NOMO-1 treated with dmso at 0.1 percent for 144 hours (cell line): Measurements from ENCODE around the gene HTR7.
A peak's percentile ranks its signal among the peaks of the same experiment; 100 is the strongest.
"Not testable (repeated sequence)": the region's sequence is repeated elsewhere in the genome, so short reads cannot be mapped to it uniquely, and the experiment has no call there.

Experiments used
- DNase-seq: peaks from one replicate; lab custom pipeline; 2025; ENCODE audit not compliant: unreplicated experiment; lab: John Stamatoyannopoulos, UW

The HTR7 gene

GRCh38 chr10:90859321-90859751 lies 1.5 kb upstream of the HTR7 start:
- peak; percentile 36 for DNase-seq

GRCh38 chr10:90858461-90858968 lies 676 bp upstream of the HTR7 start:
- peak; percentile 51 for DNase-seq

GRCh38 chr10:90856964-90857634 lies 740 bp downstream of the HTR7 start:
- DNase-seq: no peak

- no peak for DNase-seq
These were observed 1.6 kb downstream of the HTR7 start for GRCh38 chr10:90856261-90856660.

- no peak for DNase-seq
These were observed 2.7 kb downstream of the HTR7 start for GRCh38 chr10:90855126-90855525.

- no peak for DNase-seq
These were observed 7.7 kb downstream of the HTR7 start for GRCh38 chr10:90849956-90850749.

- DNase-seq: peak; percentile 67
These were observed 10.4 kb downstream of the HTR7 start for GRCh38 chr10:90847436-90847835.

- DNase-seq: no peak
These were observed 11.1 kb downstream of the HTR7 start for GRCh38 chr10:90846746-90847145.

- DNase-seq: no peak
These were observed 12.1 kb downstream of the HTR7 start for GRCh38 chr10:90845726-90846125.

GRCh38 chr10:90842725-90843124 lies 15.1 kb downstream of the HTR7 start:
- DNase-seq: no peak

- DNase-seq: no peak
These were observed 20.4 kb downstream of the HTR7 start for GRCh38 chr10:90837486-90837885.

GRCh38 chr10:90834326-90834725 lies 23.5 kb downstream of the HTR7 start:
- DNase-seq: no peak

- DNase-seq: no peak
These were observed 25.7 kb downstream of the HTR7 start for GRCh38 chr10:90832111-90832510.

GRCh38 chr10:90822508-90822907 lies 35.3 kb downstream of the HTR7 start:
- DNase-seq: no peak

GRCh38 chr10:90821864-90822263 lies 36.0 kb downstream of the HTR7 start:
- DNase-seq: not testable (repeated sequence)

GRCh38 chr10:90819911-90820310 lies 37.9 kb downstream of the HTR7 start:
- no peak for DNase-seq

GRCh38 chr10:90818736-90819135 lies 39.1 kb downstream of the HTR7 start:
- DNase-seq: no peak

GRCh38 chr10:90817128-90817889 lies 40.5 kb downstream of the HTR7 start:
- DNase-seq: no peak

- no peak for DNase-seq
These were observed 41.4 kb downstream of the HTR7 start for GRCh38 chr10:90816466-90816865.

- DNase-seq: no peak
These were observed 44.1 kb downstream of the HTR7 start for GRCh38 chr10:90813594-90814365.

- not testable (repeated sequence) for DNase-seq
These were observed 50.7 kb downstream of the HTR7 start for GRCh38 chr10:90807106-90807505.
